Parathyroid adenoma (tissue), 2 donors: ENCODE results near the gene RANBP3.
"Not testable (repeated sequence)": the region's sequence is repeated elsewhere in the genome, so short reads cannot be mapped to it uniquely, and the experiment has no call there.

Experiments used
- H2AFZ ChIP-seq: fragments of 300-600 bp; sonication (generic); one replicate; pipeline ENCODE4 v1.7.0; 2017; ENCODE audit warnings: antibody characterized with exemption, mild to moderate bottlenecking
- H3K27ac ChIP-seq: fragments of 300-600 bp; sonication (generic); one replicate; pipeline ENCODE4 v1.7.0; 2017
- H3K27me3 ChIP-seq: fragments of 300-600 bp; sonication (generic); one replicate; pipeline ENCODE4 v1.7.0; 2017; ENCODE audit warnings: low read length; ENCODE audit not compliant: control insufficient read depth, insufficient read depth
- H3K36me3 ChIP-seq: fragments of 300-600 bp; sonication (generic); one replicate; pipeline ENCODE4 v1.7.0; 2017; ENCODE audit warnings: low read length; ENCODE audit not compliant: control insufficient read depth, insufficient read depth
- H3K4me1 ChIP-seq: fragments of 300-600 bp; sonication (generic); one replicate; pipeline ENCODE4 v1.7.0; 2017; ENCODE audit warnings: control low read depth
- H3K4me2 ChIP-seq: fragments of 300-600 bp; sonication (generic); one replicate; pipeline ENCODE4 v1.7.0; 2017; ENCODE audit warnings: low read length
- H3K4me3 ChIP-seq: fragments of 300-600 bp; sonication (generic); one replicate; pipeline ENCODE4 v1.7.0; 2017; ENCODE audit warnings: low read depth, low read length
- H3K79me2 ChIP-seq: fragments of 300-600 bp; sonication (generic); one replicate; pipeline ENCODE4 v1.7.0; 2017; ENCODE audit warnings: control low read depth
- H3K9ac ChIP-seq: fragments of 300-600 bp; sonication (generic); one replicate; pipeline ENCODE4 v1.7.0; 2017; ENCODE audit warnings: mild to moderate bottlenecking
- H3K9me3 ChIP-seq: fragments of 300-600 bp; sonication (generic); one replicate; pipeline ENCODE4 v1.7.0; 2017; ENCODE audit warnings: low read length; ENCODE audit not compliant: control insufficient read depth
- TF ChIP-seq, protein P1 (sequence below): fragments of 300-600 bp; sonication (generic); IDR thresholded peaks from one replicate; pipeline ENCODE4 v1.7.0; 2017; ENCODE audit warnings: antibody characterized with exemption, mild to moderate bottlenecking
- donor health status: primary hyperparathyroidism.

RANBP3 gene

GRCh38 chr19:5961969-5962945 lies 15.7 kb downstream of the RANBP3 start:
- Histone ChIP-seq H3K4me1 (peaks cover 26% of the 10 kb centered on the region), H3K36me3 (no peaks in the 10 kb centered on the region), H3K4me2 (peak overlapping the region; percentile 24), H3K9me3 (no peaks in the 10 kb centered on the region), H3K27ac (peak overlapping the region; percentile 49), H3K9ac (no peak overlapping the region), H3K4me3 (no peak overlapping the region), H2AFZ (no peak overlapping the region), H3K79me2 (peaks cover 93% of the 10 kb centered on the region), H3K27me3 (no peaks in the 10 kb centered on the region)
- TF ChIP-seq, protein P1, sequence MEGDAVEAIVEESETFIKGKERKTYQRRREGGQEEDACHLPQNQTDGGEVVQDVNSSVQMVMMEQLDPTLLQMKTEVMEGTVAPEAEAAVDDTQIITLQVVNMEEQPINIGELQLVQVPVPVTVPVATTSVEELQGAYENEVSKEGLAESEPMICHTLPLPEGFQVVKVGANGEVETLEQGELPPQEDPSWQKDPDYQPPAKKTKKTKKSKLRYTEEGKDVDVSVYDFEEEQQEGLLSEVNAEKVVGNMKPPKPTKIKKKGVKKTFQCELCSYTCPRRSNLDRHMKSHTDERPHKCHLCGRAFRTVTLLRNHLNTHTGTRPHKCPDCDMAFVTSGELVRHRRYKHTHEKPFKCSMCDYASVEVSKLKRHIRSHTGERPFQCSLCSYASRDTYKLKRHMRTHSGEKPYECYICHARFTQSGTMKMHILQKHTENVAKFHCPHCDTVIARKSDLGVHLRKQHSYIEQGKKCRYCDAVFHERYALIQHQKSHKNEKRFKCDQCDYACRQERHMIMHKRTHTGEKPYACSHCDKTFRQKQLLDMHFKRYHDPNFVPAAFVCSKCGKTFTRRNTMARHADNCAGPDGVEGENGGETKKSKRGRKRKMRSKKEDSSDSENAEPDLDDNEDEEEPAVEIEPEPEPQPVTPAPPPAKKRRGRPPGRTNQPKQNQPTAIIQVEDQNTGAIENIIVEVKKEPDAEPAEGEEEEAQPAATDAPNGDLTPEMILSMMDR, result no peak

DNA sequence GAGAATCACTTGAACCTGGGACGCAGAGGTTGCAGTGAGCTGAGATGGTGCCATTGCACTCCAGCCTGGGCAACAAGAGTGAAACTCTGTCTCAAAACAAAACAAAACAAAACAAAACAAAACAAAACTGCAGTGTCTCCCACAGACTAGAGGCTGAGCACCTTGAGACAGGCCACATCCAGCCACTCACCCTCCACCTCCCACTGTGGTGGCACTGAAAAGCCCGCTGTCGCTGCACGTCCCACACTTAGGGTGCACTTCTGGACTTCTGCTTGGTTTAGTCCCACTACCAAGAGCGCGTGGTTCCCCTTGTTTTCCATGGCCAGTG lies 16.3 kb downstream of the RANBP3 start:
- H3K27ac ChIP-seq, result peak overlapping the region; percentile 49
- H3K9me3 ChIP-seq, H3K27me3 ChIP-seq, H3K4me3 ChIP-seq, H2AFZ ChIP-seq, H3K36me3 ChIP-seq, H3K9ac ChIP-seq: not testable (repeated sequence)
- peak overlapping the region; percentile 24 for H3K4me2 ChIP-seq
- H3K79me2 ChIP-seq, result peaks cover 93% of the 10 kb centered on the region
- H3K4me1 ChIP-seq, result peaks cover 26% of the 10 kb centered on the region

- H2AFZ ChIP-seq, result no peak overlapping the region
- no peaks in the 10 kb centered on the region for H3K36me3 ChIP-seq
- TF ChIP-seq, protein P1, result no peak
- no peaks in the 10 kb centered on the region for H3K9me3 ChIP-seq
- no peak overlapping the region for H3K27ac ChIP-seq
- H3K9ac ChIP-seq, result no peak overlapping the region
- no peaks in the 10 kb centered on the region for H3K27me3 ChIP-seq
- H3K4me2 ChIP-seq, result no peak overlapping the region
- peaks cover 86% of the 10 kb centered on the region for H3K79me2 ChIP-seq
- no peak overlapping the region for H3K4me3 ChIP-seq
- H3K4me1 ChIP-seq, result peaks cover 28% of the 10 kb centered on the region
These were observed 17.6 kb downstream of the RANBP3 start for GRCh38 chr19:5960005-5961001.

DNA sequence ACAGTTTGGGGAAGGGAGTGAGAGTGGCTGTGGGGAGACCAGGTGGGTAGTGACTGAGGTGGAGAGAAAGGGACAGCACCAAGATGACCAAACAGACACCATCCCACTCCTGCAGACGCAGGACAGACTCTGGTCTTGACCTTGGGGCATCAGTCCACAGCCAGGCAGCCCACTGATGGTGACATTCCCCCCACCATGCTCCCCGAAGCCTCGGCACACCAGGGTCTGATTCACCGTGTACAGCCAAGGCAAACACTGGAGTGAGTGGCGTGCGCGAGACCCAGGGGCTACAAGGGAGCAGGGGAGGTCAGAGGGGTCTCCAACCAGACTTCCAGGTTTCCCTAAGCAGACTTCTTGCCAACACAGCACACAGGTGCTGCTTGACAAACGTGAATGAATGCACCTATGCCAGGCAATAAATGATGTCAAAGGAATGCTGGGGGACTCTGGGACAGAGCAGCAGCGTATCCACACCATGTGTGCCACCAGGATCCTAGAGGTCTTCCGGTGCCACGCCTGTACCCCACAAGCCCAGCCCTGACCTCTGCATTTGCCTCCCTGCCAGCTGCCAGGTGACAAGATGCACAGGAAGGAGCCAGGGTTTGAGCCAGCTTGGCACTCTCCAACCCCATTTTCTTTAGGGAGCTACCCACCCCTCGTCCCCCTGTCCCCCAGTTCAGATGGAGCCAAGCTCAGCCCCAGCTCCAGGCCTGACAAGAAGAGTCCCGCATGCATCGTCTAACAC lies 18.5 kb downstream of the RANBP3 start:
- Histone ChIP-seq H3K79me2 (peaks cover 80% of the 10 kb centered on the region), H2AFZ (no peak overlapping the region), H3K9me3 (no peaks in the 10 kb centered on the region), H3K4me1 (peaks cover 37% of the 10 kb centered on the region), H3K27me3 (no peaks in the 10 kb centered on the region), H3K36me3 (no peaks in the 10 kb centered on the region), H3K4me2 (no peak overlapping the region), H3K4me3 (no peak overlapping the region), H3K9ac (no peak overlapping the region), H3K27ac (no peak overlapping the region)
- TF ChIP-seq, protein P1, result no peak
